IPS-15b (cell line): ENCODE measurements around the gene MARCKSL1.
"Not testable (repeated sequence)": the region's sequence is repeated elsewhere in the genome, so short reads cannot be mapped to it uniquely, and the experiment has no call there.

Experiments
- H3K27me3 ChIP-seq: one replicate; pipeline ENCODE4 v1.6.1; 2013; ENCODE audit warnings: low read length; ENCODE audit not compliant: control insufficient read depth, insufficient read depth
- H3K36me3 ChIP-seq: one replicate; pipeline ENCODE4 v1.6.1; 2013; ENCODE audit warnings: low read length; ENCODE audit not compliant: control insufficient read depth, insufficient read depth
- H3K4me1 ChIP-seq: one replicate; pipeline ENCODE4 v1.6.1; 2013; ENCODE audit warnings: mild to moderate bottlenecking, low read length; ENCODE audit not compliant: control insufficient read depth, insufficient read depth
- H3K4me3 ChIP-seq: one replicate; pipeline ENCODE4 v1.5.1; 2013; ENCODE audit warnings: low read depth, low read length
- H3K9ac ChIP-seq: one replicate; pipeline ENCODE4 v1.6.1; 2013; ENCODE audit warnings: low read depth, mild to moderate bottlenecking, low read length
- H3K9me3 ChIP-seq: one replicate; pipeline ENCODE4 v1.6.1; 2013; ENCODE audit warnings: mild to moderate bottlenecking, low read length; ENCODE audit not compliant: control insufficient read depth, insufficient read depth

MARCKSL1 gene

GRCh38 chr1:32362474-32363313 is 26.7 kb upstream of the MARCKSL1 start, which contains the start of the genes FAM229A and TSSK3:
Gene FAM229A (minus strand): TSS chr1:32362485. CDS start chr1:32362091, 394 bp downstream.
Gene TSSK3 (plus strand): TSS chr1:32362539. CDS start chr1:32362702, 163 bp downstream.
- Histone ChIP-seq H3K4me3 (peak within 1 kb of the TSS; percentile 53), H3K36me3 (peaks cover 15% of the 10 kb centered on the region), H3K9me3 (no peaks in the 10 kb centered on the region), H3K4me1 (no peaks in the 10 kb centered on the region), H3K27me3 (peaks cover 24% of the 10 kb centered on the region), H3K9ac (peak within 1 kb of the TSS; percentile 32)

GRCh38 chr1:32361674-32362473 is 25.8 kb upstream of the MARCKSL1 start:
- H3K9me3 ChIP-seq, result no peaks in the 10 kb centered on the region
- H3K4me1 ChIP-seq, result no peaks in the 10 kb centered on the region
- H3K36me3 ChIP-seq, result peaks cover 14% of the 10 kb centered on the region
- peaks cover 24% of the 10 kb centered on the region for H3K27me3 ChIP-seq
- peak overlapping the region; percentile 32 for H3K9ac ChIP-seq
- peak overlapping the region; percentile 53 for H3K4me3 ChIP-seq

- H3K4me3 ChIP-seq, result no peak overlapping the region
Measured at GRCh38 chr1:32361308-32361673, 25.3 kb upstream of the MARCKSL1 start.

GRCh38 chr1:32358435-32358834 is 22.4 kb upstream of the MARCKSL1 start:
- Histone ChIP-seq H3K36me3 (peaks cover under 1% of the 10 kb centered on the region), H3K9me3 (no peaks in the 10 kb centered on the region)

More at GRCh38 chr1:32361308-32361673, 25.3 kb upstream of the MARCKSL1 start:
- Histone ChIP-seq H3K9ac (no peak overlapping the region), H3K27me3 (peaks cover 24% of the 10 kb centered on the region), H3K36me3 (peaks cover 14% of the 10 kb centered on the region), H3K4me1 (no peaks in the 10 kb centered on the region), H3K9me3 (no peaks in the 10 kb centered on the region)

GRCh38 chr1:32357614-32358013 is 21.6 kb upstream of the MARCKSL1 start:
- Histone ChIP-seq H3K9me3 (no peaks in the 10 kb centered on the region), H3K4me3 (no peak overlapping the region), H3K9ac (no peak overlapping the region), H3K27me3 (peaks cover 24% of the 10 kb centered on the region), H3K4me1 (peaks cover 5% of the 10 kb centered on the region), H3K36me3 (no peaks in the 10 kb centered on the region)

More at GRCh38 chr1:32358435-32358834, 22.4 kb upstream of the MARCKSL1 start:
- H3K4me3 ChIP-seq, result no peak overlapping the region
- H3K9ac ChIP-seq, result no peak overlapping the region
- peaks cover 24% of the 10 kb centered on the region for H3K27me3 ChIP-seq
- peaks cover 3% of the 10 kb centered on the region for H3K4me1 ChIP-seq

GRCh38 chr1:32356478-32356877 is 20.4 kb upstream of the MARCKSL1 start:
- Histone ChIP-seq H3K4me1 (peaks cover 8% of the 10 kb centered on the region), H3K9ac (no peak overlapping the region), H3K36me3 (no peaks in the 10 kb centered on the region), H3K27me3 (peaks cover 24% of the 10 kb centered on the region), H3K4me3 (no peak overlapping the region), H3K9me3 (no peaks in the 10 kb centered on the region)

- not testable (repeated sequence) for H3K4me3 ChIP-seq
Measured at GRCh38 chr1:32355778-32356177, 19.7 kb upstream of the MARCKSL1 start.

GRCh38 chr1:32353886-32354570 is 18.0 kb upstream of the MARCKSL1 start:
- H3K4me3 ChIP-seq, result no peak overlapping the region
- H3K27me3 ChIP-seq, result peaks cover 22% of the 10 kb centered on the region
- peak overlapping the region; percentile 32 for H3K9ac ChIP-seq
- H3K9me3 ChIP-seq, result peaks cover 5% of the 10 kb centered on the region
- H3K4me1 ChIP-seq, result peaks cover 8% of the 10 kb centered on the region
- no peaks in the 10 kb centered on the region for H3K36me3 ChIP-seq

More at GRCh38 chr1:32355778-32356177, 19.7 kb upstream of the MARCKSL1 start:
- not testable (repeated sequence) for H3K9ac ChIP-seq, H3K4me1 ChIP-seq, H3K36me3 ChIP-seq, H3K9me3 ChIP-seq
- H3K27me3 ChIP-seq, result peaks cover 19% of the 10 kb centered on the region

- Histone ChIP-seq H3K9me3 (peaks cover 5% of the 10 kb centered on the region), H3K36me3 (no peaks in the 10 kb centered on the region), H3K4me3 (no peak overlapping the region), H3K9ac (peak overlapping the region; percentile 32), H3K27me3 (peaks cover 20% of the 10 kb centered on the region), H3K4me1 (peaks cover 8% of the 10 kb centered on the region)
Measured at GRCh38 chr1:32353431-32353830, 17.4 kb upstream of the MARCKSL1 start.

GRCh38 chr1:32352831-32353383 is 16.9 kb upstream of the MARCKSL1 start:
- Histone ChIP-seq H3K27me3 (peaks cover 15% of the 10 kb centered on the region), H3K4me1 (peaks cover 8% of the 10 kb centered on the region), H3K36me3 (no peaks in the 10 kb centered on the region), H3K4me3 (no peak overlapping the region), H3K9ac (no peak overlapping the region), H3K9me3 (peaks cover 5% of the 10 kb centered on the region)

GRCh38 chr1:32352239-32352745 is 16.3 kb upstream of the MARCKSL1 start:
- Histone ChIP-seq H3K4me1 (peaks cover 8% of the 10 kb centered on the region), H3K9me3 (peaks cover 5% of the 10 kb centered on the region), H3K4me3 (peak overlapping the region; percentile 70), H3K36me3 (no peaks in the 10 kb centered on the region), H3K27me3 (peaks cover 15% of the 10 kb centered on the region), H3K9ac (peak overlapping the region; percentile 73)
